ENCODE measurements around the gene PLEKHA7.

Gene PLEKHA7

GRCh38 chr11:17014833-17015626, 816 bp upstream of the PLEKHA7 start:
- peaks cover 8% of the 10 kb centered on the region for H3K4me1 Mint-ChIP-seq
- peaks cover 41% of the 10 kb centered on the region for H3K27me3 Mint-ChIP-seq (ENCODE audit: low read depth, poor library complexity)
- H3K36me3 Mint-ChIP-seq (ENCODE audit: low read depth) = no peaks in the 10 kb centered on the region

DNA sequence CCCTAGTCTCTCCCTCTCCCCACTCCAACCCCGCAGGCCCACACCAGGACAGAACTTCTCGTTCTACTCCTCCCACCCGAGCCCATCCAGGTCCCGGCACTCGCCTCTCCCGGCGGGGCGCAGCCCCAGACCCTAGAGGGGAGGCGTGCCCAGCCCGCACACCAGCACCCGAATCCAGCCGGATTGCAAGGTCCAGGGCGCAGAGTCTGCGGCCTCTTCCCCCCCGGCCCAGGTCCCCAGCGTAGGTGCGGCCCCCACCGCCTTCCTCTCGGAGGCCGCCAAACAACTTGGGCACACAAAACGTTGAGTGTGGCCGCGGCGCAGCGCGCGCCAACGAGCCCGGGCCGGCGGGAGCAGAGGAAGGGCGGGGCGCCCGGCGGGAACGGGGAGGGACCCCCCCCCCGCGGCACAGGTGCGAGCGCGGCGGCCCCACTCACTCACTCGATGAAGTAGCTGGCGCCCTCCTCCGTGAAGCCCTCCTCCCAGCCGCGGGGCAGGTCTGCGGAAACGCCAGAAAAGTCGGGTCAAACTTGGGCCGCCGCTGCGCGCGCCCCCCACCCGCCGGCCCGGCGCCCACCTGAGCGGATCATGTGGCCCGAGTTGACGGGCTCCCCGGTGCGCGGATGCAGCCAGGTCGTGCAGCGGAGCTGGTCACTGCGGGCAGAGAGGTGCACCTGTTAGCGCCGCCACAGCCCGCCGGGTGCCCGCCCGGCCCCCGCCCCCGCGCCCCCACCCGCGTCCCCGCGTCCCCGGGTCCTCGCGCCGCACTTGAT, 480 bp downstream of the PLEKHA7 start:
- TF ChIP-seq, protein P1, sequence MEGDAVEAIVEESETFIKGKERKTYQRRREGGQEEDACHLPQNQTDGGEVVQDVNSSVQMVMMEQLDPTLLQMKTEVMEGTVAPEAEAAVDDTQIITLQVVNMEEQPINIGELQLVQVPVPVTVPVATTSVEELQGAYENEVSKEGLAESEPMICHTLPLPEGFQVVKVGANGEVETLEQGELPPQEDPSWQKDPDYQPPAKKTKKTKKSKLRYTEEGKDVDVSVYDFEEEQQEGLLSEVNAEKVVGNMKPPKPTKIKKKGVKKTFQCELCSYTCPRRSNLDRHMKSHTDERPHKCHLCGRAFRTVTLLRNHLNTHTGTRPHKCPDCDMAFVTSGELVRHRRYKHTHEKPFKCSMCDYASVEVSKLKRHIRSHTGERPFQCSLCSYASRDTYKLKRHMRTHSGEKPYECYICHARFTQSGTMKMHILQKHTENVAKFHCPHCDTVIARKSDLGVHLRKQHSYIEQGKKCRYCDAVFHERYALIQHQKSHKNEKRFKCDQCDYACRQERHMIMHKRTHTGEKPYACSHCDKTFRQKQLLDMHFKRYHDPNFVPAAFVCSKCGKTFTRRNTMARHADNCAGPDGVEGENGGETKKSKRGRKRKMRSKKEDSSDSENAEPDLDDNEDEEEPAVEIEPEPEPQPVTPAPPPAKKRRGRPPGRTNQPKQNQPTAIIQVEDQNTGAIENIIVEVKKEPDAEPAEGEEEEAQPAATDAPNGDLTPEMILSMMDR (IDR thresholded peaks at IDR 0.05) = no peak
- Mint-ChIP-seq H3K36me3 (ENCODE audit: low read depth) (no peaks in the 10 kb centered on the region), H3K27me3 (ENCODE audit: low read depth, poor library complexity) (peaks cover 43% of the 10 kb centered on the region), H3K4me3 (no peak overlapping the region), H3K9me3 (no peaks in the 10 kb centered on the region), H3K4me1 (peaks cover 8% of the 10 kb centered on the region), H3K27ac (no peak overlapping the region)
- peak; percentile 46 for DNase-seq

More at GRCh38 chr11:17014833-17015626, 816 bp upstream of the PLEKHA7 start:
- H3K27ac Mint-ChIP-seq = peak overlapping the region; percentile 57
- TF ChIP-seq, protein P1 (IDR thresholded peaks at IDR 0.05) = peak; percentile 49
- no peaks in the 10 kb centered on the region for H3K9me3 Mint-ChIP-seq
- DNase-seq = peak; percentile 22
- peak overlapping the region; percentile 88 for H3K4me3 Mint-ChIP-seq

- no peaks in the 10 kb centered on the region for H3K36me3 Mint-ChIP-seq (ENCODE audit: low read depth)
- TF ChIP-seq, protein P1 (IDR thresholded peaks at IDR 0.05) = no peak
- no peak overlapping the region for H3K27ac Mint-ChIP-seq
- DNase-seq = peak; percentile 58
- peaks cover 8% of the 10 kb centered on the region for H3K4me1 Mint-ChIP-seq
- H3K4me3 Mint-ChIP-seq = no peak overlapping the region
- no peaks in the 10 kb centered on the region for H3K9me3 Mint-ChIP-seq
- H3K27me3 Mint-ChIP-seq (ENCODE audit: low read depth, poor library complexity) = peaks cover 37% of the 10 kb centered on the region
Observed at GRCh38 chr11:17012712-17013547, 1.3 kb downstream of the PLEKHA7 start.

- TF ChIP-seq, protein P1 (IDR thresholded peaks at IDR 0.05) = no peak
- Mint-ChIP-seq H3K27me3 (ENCODE audit: low read depth, poor library complexity) (peaks cover 31% of the 10 kb centered on the region), H3K27ac (no peak overlapping the region), H3K36me3 (ENCODE audit: low read depth) (no peaks in the 10 kb centered on the region), H3K4me3 (no peak overlapping the region), H3K4me1 (peaks cover 8% of the 10 kb centered on the region), H3K9me3 (no peaks in the 10 kb centered on the region)
- no peak for DNase-seq
Observed at GRCh38 chr11:17012179-17012578, 2.0 kb downstream of the PLEKHA7 start.

DNA sequence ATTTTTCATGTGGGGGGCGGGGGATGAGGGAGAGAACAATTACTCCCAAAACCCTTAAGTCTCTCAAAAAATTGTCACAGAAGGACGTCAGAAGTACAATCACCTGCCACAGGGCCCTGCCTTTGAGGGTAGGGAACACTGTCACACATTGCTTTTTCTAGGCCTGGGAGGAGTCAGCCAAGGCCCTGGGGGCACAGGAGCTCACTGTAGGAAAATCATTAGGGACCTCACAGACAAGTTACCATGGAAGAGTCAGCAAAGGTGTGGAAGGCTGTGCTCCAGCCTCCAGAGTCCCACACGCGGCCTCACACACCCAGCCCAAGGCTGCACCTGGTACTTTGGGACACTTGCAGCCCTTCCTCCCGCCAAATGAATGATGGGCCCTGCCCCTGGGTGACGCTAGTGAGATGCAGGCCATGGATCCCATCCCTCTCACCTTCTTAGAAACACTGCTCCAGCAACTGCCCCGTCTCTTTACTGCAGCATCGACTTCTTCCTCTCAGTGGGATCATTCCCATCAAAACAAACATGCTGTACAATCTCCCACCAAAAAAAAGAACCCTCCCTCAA, 3.3 kb downstream of the PLEKHA7 start:
- Mint-ChIP-seq H3K9me3 (no peaks in the 10 kb centered on the region), H3K4me3 (no peak overlapping the region)
- TF ChIP-seq, protein P1 (IDR thresholded peaks at IDR 0.05) = no peak

More for the DNA sequence above, 3.3 kb downstream of the PLEKHA7 start:
- no peak overlapping the region for H3K27ac Mint-ChIP-seq
- peaks cover 8% of the 10 kb centered on the region for H3K4me1 Mint-ChIP-seq
- no peaks in the 10 kb centered on the region for H3K36me3 Mint-ChIP-seq (ENCODE audit: low read depth)
- no peak for DNase-seq
- H3K27me3 Mint-ChIP-seq (ENCODE audit: low read depth, poor library complexity) = peaks cover 19% of the 10 kb centered on the region
